HEK293 (cell line): ENCODE data around the gene ADRM1.

Experiments used
- SP3 ChIP-seq: fragments of 450-650 bp; formaldehyde crosslinking; IDR thresholded peaks from 2 replicates; pipeline ENCODE4 v1.5.1; 2016; ENCODE audit warnings: missing biosample characterization, missing genetic modification characterization
- ZNF174 ChIP-seq: fragments of 450-650 bp; formaldehyde crosslinking; IDR thresholded peaks from 2 replicates; pipeline ENCODE4 v1.5.0; 2017; ENCODE audit warnings: missing biosample characterization, mild to moderate bottlenecking, missing genetic modification characterization
- ZNF239 ChIP-seq: fragments of 450-650 bp; formaldehyde crosslinking; IDR thresholded peaks from 2 replicates; pipeline ENCODE4 v1.5.1; 2016; ENCODE audit warnings: missing biosample characterization, missing genetic modification characterization
- ZNF600 ChIP-seq: fragments of 450-650 bp; formaldehyde crosslinking; IDR thresholded peaks from 2 replicates; pipeline ENCODE4 v1.5.1; 2016; ENCODE audit warnings: missing biosample characterization, missing genetic modification characterization
- TF ChIP-seq, protein P1 (sequence below): fragments of 450-650 bp; formaldehyde crosslinking; IDR thresholded peaks from 2 replicates; pipeline ENCODE4 v1.5.1; 2016; ENCODE audit warnings: missing biosample characterization, missing genetic modification characterization
- TF ChIP-seq, protein P2 (sequence below): fragments of 450-650 bp; formaldehyde crosslinking; IDR thresholded peaks from 2 replicates; pipeline ENCODE4 v1.5.1; 2016; ENCODE audit warnings: missing biosample characterization, missing genetic modification characterization

DNA sequence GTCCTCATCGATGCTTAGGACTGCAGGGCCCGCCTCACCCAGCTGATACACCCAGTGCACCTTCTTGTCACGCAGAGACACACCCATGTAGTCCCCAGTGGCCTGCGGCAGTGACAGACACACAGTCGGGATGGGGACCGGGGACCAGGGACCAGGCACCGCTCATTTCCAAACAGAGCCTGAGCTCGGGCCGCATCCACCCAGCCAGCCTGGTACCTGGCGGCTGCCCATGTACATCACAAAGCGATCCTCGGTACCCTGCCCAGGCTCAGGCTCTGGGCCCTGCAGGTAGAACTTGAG lies 11.5 kb downstream of the ADRM1 start:
- TF ChIP-seq, protein P1, sequence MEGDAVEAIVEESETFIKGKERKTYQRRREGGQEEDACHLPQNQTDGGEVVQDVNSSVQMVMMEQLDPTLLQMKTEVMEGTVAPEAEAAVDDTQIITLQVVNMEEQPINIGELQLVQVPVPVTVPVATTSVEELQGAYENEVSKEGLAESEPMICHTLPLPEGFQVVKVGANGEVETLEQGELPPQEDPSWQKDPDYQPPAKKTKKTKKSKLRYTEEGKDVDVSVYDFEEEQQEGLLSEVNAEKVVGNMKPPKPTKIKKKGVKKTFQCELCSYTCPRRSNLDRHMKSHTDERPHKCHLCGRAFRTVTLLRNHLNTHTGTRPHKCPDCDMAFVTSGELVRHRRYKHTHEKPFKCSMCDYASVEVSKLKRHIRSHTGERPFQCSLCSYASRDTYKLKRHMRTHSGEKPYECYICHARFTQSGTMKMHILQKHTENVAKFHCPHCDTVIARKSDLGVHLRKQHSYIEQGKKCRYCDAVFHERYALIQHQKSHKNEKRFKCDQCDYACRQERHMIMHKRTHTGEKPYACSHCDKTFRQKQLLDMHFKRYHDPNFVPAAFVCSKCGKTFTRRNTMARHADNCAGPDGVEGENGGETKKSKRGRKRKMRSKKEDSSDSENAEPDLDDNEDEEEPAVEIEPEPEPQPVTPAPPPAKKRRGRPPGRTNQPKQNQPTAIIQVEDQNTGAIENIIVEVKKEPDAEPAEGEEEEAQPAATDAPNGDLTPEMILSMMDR, result no peak
- TF ChIP-seq ZNF239 (tag by site-specific recombination), result no peak
- TF ChIP-seq ZNF174 (tag by site-specific recombination), result no peak
- no peak for TF ChIP-seq ZNF600
- TF ChIP-seq, protein P2, sequence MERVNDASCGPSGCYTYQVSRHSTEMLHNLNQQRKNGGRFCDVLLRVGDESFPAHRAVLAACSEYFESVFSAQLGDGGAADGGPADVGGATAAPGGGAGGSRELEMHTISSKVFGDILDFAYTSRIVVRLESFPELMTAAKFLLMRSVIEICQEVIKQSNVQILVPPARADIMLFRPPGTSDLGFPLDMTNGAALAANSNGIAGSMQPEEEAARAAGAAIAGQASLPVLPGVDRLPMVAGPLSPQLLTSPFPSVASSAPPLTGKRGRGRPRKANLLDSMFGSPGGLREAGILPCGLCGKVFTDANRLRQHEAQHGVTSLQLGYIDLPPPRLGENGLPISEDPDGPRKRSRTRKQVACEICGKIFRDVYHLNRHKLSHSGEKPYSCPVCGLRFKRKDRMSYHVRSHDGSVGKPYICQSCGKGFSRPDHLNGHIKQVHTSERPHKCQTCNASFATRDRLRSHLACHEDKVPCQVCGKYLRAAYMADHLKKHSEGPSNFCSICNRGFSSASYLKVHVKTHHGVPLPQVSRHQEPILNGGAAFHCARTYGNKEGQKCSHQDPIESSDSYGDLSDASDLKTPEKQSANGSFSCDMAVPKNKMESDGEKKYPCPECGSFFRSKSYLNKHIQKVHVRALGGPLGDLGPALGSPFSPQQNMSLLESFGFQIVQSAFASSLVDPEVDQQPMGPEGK (tag by site-specific recombination), result no peak
- no peak for TF ChIP-seq SP3 (tag by site-specific recombination)
